Measurements from ENCODE around the gene SLC23A2.

DNA sequence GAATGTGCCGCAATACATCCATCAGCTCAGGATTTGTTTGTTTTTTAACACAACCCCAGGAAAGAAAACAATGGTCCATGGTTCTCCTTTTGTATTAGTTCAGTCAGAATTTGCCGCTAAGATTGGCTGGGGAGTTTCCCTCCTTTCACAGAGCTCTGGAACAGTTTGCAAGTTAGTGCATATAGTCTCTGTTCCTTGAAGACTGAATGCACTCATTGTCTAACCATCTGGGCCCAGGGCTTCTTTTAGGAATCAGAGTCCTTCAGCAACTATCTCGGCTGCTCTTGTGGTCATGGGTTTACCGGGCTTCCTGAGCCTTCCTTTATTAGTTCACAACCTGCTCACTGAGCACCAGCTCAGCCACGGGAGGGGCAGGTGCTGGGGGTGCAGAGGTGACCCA, 121.3 kb downstream of the SLC23A2 start:
- TF ChIP-seq, protein P1, sequence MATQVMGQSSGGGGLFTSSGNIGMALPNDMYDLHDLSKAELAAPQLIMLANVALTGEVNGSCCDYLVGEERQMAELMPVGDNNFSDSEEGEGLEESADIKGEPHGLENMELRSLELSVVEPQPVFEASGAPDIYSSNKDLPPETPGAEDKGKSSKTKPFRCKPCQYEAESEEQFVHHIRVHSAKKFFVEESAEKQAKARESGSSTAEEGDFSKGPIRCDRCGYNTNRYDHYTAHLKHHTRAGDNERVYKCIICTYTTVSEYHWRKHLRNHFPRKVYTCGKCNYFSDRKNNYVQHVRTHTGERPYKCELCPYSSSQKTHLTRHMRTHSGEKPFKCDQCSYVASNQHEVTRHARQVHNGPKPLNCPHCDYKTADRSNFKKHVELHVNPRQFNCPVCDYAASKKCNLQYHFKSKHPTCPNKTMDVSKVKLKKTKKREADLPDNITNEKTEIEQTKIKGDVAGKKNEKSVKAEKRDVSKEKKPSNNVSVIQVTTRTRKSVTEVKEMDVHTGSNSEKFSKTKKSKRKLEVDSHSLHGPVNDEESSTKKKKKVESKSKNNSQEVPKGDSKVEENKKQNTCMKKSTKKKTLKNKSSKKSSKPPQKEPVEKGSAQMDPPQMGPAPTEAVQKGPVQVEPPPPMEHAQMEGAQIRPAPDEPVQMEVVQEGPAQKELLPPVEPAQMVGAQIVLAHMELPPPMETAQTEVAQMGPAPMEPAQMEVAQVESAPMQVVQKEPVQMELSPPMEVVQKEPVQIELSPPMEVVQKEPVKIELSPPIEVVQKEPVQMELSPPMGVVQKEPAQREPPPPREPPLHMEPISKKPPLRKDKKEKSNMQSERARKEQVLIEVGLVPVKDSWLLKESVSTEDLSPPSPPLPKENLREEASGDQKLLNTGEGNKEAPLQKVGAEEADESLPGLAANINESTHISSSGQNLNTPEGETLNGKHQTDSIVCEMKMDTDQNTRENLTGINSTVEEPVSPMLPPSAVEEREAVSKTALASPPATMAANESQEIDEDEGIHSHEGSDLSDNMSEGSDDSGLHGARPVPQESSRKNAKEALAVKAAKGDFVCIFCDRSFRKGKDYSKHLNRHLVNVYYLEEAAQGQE (IDR thresholded peaks at IDR 0.05; ENCODE audit: insufficient read depth in 1 of 2, low read depth in 2 of 2, low read length in 1 of 2): no peak
- TF ChIP-seq, protein P2, sequence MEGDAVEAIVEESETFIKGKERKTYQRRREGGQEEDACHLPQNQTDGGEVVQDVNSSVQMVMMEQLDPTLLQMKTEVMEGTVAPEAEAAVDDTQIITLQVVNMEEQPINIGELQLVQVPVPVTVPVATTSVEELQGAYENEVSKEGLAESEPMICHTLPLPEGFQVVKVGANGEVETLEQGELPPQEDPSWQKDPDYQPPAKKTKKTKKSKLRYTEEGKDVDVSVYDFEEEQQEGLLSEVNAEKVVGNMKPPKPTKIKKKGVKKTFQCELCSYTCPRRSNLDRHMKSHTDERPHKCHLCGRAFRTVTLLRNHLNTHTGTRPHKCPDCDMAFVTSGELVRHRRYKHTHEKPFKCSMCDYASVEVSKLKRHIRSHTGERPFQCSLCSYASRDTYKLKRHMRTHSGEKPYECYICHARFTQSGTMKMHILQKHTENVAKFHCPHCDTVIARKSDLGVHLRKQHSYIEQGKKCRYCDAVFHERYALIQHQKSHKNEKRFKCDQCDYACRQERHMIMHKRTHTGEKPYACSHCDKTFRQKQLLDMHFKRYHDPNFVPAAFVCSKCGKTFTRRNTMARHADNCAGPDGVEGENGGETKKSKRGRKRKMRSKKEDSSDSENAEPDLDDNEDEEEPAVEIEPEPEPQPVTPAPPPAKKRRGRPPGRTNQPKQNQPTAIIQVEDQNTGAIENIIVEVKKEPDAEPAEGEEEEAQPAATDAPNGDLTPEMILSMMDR (IDR thresholded peaks at IDR 0.05): no peak
- TF ChIP-seq POLR2AphosphoS5 (IDR thresholded peaks at IDR 0.05; ENCODE audit: low read depth, low read length): no peak
- TF ChIP-seq TCF7L2 (IDR thresholded peaks at IDR 0.05; ENCODE audit: low read depth, low read length): no peak
- no peak for TF ChIP-seq SIN3A (IDR thresholded peaks at IDR 0.05; ENCODE audit: borderline replicate concordance, insufficient read depth, low read depth, low read length)

Data from Panc1 (cell line).